GM23248 (cell line): Measurements from ENCODE around the gene ADGRD1.

Experiments
- EZH2 ChIP-seq: fragments of 200-600 bp; sonication (generic); IDR thresholded peaks from 2 replicates; pipeline ENCODE4 v1.6.1; 2018; ENCODE audit warnings: antibody characterized with exemption, mild to moderate bottlenecking; ENCODE audit not compliant: insufficient read depth, poor library complexity, severe bottlenecking
- EZH2phosphoT487 ChIP-seq: fragments of 200-600 bp; sonication (generic); IDR thresholded peaks from 2 replicates; pipeline ENCODE4 v1.6.1; 2018; ENCODE audit warnings: antibody characterized with exemption, moderate library complexity, mild to moderate bottlenecking, low read depth; ENCODE audit not compliant: insufficient read depth

DNA sequence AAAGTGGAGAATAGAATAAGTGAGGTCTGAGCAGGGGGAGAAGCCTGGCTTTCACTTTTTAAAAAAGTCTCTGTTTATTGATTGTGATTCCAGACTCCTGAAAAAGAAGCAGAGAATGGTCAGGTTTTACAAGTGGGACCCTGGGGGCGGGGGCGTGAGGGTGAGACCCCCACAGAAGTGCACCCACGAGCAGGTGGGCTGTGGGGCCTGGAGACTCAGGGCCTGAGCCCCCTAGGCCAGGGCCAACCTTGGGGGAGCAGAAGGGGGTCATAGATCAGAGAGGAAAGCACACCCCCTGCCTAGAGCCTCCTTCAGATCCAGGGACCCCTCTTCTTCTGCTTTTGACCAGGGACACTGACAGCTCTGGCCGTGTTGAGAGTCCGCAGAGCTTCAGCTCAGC lies 180.3 kb downstream of the ADGRD1 start:
- TF ChIP-seq EZH2 = no peak
- no peak for TF ChIP-seq EZH2phosphoT487
